Amniotic stem cell (primary cell): ENCODE results near the gene P2RY2.
"Not testable (repeated sequence)": the region's sequence is repeated elsewhere in the genome, so short reads cannot be mapped to it uniquely, and the experiment has no call there.

Experiments
- DNase-seq: peaks from one replicate; lab custom pipeline; 2025; lab: John Stamatoyannopoulos, UW

P2RY2 gene

DNA sequence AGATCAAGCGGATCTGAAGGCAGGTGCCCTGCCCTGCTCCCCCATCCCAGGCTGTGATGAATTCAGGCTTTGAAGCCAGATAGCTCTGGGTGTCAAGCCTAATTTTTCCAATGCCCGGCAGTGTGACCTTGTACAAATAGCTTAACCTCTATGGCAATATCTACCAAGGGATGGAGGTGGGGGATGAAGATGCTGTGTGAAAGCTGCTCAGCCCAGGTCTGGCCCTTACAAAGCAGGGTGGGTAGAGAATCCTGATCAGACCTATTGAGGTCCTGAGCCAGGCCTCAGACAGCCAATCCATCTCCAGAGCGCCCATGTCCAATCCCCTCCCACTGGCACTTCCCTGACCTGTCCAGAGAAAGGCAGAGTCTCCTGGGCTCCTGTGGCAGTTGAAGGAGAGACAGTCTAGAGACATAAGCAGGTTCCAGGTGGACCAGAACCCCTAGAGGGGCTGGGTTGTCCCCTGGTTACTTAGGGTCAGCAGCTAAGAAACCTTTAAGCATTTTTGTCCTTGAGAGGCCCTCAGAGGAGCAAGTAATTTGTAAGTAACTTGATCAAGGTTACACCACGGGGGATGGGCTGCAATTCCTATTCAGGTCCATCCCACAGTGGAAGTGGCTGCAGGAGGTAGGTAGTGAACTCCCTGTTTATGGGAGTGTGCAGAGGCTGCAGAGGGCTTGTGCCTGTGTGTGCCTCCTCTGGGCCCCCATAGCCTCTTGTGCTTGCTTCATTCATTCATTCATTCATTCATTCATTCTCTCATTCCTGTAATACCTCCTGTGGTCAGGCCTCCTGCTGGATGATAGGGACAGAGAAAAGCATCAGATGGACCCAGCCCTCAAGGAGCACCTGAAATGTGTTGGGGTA, 10.4 kb downstream of the P2RY2 start:
- DNase-seq: no peak

DNA sequence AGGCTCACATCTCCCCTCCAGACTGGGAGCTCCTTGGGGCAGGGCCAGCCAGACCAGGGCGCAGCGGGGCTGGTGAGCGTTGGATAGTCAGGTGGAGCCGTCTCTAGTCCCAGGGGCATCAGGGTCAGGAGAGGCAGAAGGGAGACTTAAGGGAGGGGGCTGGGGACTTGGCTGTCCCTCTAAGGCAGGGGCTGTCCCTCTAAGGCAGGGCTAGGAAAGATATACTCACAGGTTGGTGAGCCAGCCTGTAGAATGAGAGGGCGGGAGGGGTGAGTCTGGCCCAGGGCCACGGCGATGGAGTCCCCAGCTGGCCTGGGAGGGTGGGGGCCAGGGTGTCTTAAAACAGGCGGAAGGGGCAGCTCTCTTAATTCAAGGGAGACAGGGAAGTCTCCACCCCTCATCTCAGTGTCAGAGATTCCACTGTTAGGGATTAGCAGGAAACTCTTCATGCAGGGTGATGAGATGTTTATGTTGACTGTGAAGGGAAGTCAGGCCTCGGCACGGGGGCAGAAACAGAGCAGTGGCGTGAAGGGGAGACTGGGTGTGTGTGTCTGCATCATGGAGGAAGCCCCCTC, 11.3 kb downstream of the P2RY2 start:
- no peak for DNase-seq

DNA sequence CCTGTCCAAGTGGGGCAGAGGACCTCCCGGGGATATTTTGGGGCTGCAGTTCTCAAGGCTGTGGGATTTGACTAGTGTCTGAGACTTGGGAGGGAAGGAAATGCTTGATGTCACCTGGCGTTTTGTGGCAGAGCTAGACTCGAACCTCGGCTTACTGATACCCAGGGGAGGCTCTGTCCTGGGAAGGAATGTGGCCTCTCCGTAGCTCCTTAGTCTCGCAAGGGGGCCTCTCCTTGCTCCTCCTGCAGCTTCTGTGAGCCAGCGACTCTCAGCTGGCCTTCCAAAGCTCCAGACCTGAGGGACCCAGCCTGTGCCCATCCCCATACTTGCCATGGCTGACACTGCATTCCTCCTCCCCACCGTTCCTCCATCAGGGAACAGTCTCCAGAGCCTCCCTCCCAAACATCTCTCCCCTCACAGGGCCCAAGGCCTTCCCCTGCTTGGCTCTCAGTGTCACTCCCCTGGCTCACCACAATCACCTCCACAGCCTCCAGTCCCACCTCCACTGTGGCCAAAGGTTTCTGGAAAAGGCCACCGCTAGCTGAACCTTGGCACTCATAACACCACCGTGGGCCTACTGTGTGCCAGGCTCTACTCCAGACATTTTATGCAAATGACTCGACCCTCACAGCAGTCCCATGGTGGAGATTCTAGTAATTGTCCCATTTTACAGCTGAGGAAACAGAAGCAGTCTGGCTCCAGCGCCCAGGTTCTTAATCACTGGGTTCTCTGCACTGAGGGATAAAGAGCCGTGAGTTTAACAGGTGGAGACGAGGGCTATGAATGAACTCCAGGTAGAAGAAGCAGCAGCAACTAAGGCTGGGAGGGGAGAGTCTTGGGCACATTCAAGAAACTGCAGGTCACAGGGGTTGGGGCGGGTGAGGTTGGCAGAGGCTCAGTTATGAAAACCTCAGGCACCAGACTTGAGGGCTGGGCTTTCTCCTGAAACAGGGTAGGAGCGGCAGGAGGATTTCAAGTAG, 12.1 kb downstream of the P2RY2 start:
- DNase-seq: no peak

DNA sequence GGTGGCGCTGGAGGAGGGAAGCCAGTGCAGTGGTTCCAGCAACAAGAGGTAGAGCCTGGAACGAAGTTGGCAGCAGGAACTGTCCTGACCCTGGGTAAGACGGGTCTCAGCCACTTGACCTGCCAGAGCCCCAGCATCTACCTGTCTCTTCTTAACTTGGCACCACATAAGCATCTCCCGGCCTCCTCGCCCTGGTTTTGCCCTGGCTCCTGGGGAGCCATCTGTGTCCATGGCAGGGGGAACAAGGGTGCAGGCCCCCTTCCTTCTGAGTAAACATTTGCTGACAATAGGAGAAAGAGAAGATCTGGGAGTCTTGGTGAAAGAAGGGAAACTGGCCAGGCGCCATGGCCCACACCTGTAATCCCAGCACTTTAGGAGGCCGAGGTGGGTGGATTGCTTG, 12.8 kb downstream of the P2RY2 start:
- DNase-seq: no peak

DNA sequence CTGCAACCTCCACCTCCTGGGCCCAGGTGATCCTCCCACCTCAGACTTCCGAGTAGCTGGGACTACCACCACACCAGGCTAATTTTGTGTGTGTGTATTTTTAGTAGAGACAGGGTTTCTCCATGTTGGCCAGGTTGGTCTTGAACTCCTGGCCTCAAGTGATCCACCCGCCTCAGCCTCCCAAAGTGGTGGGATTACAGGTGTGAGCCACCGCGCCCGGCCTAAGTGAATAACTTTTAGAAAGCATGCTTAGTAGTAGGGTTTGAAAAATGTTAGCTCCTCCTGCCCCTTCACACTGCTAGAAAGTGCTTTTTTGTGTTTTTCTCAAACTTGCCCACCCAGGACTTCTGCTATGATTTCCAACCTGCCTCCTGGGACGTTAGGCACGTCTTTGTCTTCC, 14.4 kb downstream of the P2RY2 start:
- DNase-seq: not testable (repeated sequence)

DNA sequence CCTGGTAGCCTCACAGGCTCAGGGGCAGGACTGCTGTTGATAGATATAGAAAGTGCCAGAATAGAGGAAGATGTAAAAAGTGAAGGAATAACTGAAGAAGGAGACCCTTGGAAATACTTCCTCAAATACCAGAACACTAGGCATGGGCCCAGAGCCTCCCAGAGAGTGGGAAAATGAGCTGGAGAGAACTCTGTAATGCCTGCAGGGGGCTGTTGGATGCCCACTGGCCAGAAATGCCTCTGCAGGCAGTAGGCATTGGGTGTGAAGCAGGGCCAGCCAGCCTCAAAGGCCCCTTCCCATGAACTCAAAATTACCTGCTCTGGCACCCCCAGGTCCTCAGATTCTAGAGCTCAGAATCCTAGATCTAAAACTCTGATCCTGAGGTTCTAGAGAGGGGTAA, 15.1 kb downstream of the P2RY2 start:
- no peak for DNase-seq

DNA sequence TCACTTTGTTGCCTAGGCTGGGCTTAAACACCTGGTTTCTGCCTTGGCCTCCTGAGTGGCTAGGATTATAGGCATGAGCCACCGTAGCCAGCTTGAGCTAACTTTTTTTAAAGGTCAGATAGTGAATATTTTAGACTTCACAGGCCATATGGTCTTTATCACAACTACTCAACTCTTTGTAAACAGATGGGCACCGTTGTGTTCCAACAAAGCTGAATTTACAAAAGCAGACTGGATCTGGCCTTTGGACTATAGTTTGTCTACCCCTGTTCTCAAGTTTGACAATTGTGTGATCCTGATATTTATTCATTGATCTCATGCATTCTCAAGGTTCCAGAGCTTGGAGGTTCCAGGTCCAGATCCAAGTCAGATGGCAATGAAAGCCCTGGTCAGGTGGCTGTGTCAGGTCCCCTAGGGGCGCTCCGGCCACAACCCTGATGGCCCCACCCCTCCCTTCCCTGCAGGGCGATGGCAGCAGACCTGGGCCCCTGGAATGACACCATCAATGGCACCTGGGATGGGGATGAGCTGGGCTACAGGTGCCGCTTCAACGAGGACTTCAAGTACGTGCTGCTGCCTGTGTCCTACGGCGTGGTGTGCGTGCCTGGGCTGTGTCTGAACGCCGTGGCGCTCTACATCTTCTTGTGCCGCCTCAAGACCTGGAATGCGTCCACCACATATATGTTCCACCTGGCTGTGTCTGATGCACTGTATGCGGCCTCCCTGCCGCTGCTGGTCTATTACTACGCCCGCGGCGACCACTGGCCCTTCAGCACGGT, 15.8 kb downstream of the P2RY2 start:
- no peak for DNase-seq

DNA sequence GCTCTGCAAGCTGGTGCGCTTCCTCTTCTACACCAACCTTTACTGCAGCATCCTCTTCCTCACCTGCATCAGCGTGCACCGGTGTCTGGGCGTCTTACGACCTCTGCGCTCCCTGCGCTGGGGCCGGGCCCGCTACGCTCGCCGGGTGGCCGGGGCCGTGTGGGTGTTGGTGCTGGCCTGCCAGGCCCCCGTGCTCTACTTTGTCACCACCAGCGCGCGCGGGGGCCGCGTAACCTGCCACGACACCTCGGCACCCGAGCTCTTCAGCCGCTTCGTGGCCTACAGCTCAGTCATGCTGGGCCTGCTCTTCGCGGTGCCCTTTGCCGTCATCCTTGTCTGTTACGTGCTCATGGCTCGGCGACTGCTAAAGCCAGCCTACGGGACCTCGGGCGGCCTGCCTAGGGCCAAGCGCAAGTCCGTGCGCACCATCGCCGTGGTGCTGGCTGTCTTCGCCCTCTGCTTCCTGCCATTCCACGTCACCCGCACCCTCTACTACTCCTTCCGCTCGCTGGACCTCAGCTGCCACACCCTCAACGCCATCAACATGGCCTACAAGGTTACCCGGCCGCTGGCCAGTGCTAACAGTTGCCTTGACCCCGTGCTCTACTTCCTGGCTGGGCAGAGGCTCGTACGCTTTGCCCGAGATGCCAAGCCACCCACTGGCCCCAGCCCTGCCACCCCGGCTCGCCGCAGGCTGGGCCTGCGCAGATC, 16.5 kb downstream of the P2RY2 start:
- DNase-seq: no peak

DNA sequence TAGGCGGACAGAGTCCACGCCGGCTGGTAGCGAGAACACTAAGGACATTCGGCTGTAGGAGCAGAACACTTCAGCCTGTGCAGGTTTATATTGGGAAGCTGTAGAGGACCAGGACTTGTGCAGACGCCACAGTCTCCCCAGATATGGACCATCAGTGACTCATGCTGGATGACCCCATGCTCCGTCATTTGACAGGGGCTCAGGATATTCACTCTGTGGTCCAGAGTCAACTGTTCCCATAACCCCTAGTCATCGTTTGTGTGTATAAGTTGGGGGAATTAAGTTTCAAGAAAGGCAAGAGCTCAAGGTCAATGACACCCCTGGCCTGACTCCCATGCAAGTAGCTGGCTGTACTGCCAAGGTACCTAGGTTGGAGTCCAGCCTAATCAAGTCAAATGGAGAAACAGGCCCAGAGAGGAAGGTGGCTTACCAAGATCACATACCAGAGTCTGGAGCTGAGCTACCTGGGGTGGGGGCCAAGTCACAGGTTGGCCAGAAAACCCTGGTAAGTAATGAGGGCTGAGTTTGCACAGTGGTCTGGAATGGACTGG, 17.2 kb downstream of the P2RY2 start:
- DNase-seq: no peak

DNA sequence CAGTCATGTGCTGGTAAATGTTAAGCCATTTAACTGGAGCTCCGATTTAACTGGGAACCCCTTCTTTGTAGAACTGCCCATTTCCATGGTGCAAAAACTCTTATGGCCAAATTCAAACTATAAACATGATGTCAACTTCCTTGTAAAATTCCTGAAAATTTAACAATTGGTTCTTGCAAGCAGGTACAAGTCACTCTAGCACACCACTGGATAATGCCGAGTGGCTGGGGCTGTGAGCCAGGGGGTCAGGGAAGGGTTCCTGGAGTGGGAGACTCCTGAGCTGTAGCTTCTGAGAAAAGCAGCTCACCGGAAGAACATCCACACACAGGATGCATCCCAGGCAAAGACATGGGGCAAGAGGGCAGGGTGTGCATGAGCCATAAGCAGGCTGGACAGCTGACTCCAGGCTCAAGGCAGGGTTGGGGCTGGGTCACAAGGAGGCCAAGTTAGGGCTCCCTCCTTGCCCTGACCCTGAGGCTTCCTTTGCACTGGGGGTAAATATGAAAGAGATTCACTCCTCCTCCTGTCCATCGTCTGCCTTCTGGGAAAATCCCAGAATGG, 18.2 kb downstream of the P2RY2 start:
- DNase-seq: no peak

DNA sequence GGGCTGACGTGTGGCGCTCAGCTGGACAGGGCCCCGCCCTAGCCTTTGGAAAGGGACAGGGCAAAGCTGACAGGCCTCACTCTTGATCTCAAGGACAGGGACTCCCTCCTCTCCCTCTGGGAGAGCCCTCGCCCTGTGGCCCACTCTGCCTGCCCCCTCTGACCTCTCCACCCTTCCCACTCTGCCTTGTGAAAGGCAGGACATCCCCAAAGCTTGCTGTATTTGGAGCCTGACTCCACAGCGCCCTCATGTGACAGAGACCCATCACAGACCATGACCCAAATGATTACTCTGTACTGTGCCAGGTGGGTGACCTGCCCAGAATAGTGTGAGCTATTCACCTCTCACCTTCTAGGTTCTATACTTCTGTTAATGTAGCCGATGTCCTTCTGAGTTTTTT, 18.8 kb downstream of the P2RY2 start:
- no peak for DNase-seq

DNA sequence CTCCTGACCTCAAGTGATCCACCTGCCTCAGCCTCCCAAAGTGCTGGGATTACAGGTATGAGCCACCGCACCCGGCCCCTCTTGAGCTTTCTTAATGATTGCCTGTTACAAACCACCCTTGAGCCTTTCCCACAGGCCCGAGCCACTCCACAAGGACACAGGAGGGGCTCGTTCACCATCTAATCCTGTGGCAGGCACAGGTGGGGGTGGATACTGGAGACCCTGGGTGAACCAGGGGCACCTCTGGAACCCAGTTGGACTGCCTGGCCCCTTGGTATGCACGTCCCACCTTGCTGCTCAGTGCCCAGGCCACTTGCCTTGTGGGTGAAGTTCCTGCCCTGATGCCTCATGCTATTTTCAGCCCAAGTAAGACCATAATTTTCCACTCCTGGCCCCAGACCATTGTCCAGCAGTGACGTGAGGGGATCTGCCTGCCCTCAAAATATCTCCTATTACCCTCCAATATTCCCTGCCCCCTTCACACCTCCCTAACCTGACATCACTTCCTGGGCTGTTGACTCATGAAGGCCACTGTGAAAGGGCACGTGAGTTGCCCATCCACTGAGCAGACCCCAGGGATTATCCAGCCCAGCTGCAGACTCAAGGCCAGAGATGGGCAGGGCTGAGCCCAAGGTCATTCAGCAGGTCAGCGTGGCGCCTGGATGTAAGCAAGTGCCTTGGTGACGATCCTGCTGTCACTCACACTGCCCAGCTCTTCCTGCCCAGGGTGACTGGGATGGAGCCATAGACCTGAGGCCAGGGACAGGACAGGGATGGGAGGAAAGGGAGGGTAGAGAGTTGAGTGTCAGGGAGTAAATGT, 19.6 kb downstream of the P2RY2 start:
- DNase-seq: no peak

DNA sequence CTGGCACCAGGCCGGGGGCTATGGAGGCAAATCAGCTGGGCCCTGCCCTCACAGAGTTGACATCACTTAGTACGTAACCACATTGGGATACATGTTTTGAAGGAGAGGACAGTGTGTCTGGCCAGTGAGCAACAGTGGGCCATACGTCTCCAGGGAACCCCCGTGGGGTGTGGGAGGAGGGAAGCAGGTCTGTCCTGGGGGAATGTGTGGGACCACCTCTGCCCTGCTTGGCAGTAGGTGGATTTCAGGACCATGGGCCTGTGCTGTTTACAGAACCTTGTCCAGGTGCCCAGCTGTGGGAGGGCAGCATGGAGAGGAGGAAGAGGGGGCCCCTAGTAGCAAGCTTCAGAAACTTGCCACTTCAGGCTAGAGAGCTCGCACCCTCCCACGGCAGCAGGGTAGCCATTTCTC, 21.0 kb downstream of the P2RY2 start:
- no peak for DNase-seq

DNA sequence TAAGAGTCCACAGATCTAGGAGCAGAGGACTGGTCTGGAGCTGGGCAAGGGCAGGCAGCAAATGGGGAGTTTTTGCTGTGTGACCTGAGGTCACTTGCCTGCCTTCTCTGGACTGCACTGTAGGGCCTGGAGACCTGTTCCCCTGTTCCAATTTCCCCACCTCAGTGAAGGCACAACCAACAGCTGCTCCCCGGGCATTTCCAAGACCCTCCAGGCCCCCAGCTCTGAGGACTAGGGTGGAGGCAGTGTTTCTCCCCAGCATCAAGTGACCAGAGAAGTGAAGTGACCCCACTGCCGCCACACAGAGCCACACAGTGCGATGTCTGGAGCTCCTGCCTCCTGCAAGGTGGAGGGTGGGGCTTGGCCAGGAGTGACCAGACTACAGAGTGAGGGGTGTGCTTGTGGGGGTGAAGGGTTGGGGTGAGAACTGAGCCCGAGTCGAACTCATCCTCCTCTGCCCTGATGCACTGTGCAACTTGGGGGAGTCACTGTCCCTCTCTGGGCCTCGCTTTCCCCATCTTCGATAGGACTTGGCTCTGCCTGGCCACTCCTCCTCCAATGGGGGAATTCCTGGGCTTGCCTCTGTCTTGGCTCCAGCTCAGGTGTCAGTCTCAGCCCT, 21.6 kb downstream of the P2RY2 start:
- DNase-seq: no peak

DNA sequence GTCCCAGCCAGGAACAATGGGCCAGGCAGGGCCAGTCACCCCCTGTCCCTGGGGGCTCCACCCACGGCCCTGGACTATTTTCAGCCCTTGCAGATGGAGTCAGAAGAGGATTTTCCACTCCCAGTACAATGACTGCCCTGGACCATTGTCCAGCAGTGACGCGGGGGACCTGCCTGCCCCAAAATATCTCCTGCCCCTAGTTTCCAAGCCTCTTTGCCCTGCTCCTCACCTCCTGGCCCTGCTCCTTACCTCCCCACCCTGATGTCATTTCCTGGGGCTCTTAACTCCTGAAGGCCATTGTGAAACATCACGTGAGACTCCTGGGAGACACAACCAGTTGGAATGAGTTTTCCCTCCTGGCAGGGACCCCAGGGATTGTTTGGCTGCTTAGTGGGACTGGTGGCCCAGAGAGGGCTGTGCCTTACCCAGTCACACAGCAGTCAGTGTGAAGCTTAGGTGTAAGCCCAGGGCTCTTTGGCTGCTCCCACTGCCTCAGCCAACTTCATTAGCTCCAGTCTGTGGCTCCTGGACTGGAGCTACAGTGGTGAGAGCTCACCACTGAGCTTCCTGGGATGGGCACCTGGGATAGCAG, 22.2 kb downstream of the P2RY2 start:
- no peak for DNase-seq

DNA sequence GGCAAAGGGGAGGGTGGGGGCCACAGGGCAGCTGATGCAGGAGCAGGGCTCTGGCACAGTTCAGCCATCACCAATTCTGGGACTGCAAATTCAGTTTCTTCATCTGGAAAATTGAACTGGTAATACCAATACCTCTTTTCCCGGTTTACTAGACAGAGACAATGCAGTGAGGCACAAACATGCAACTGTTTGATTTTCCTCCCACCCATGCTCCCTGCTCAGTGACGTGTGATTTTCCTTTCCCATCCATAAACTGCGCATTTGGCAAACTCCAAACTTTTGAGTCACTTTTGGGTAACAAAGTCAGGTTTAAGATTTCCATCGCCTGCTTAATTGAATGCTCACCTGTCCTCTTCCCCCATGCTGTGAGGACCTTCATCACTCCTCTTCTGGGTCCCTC, 23.2 kb downstream of the P2RY2 start:
- no peak for DNase-seq

DNA sequence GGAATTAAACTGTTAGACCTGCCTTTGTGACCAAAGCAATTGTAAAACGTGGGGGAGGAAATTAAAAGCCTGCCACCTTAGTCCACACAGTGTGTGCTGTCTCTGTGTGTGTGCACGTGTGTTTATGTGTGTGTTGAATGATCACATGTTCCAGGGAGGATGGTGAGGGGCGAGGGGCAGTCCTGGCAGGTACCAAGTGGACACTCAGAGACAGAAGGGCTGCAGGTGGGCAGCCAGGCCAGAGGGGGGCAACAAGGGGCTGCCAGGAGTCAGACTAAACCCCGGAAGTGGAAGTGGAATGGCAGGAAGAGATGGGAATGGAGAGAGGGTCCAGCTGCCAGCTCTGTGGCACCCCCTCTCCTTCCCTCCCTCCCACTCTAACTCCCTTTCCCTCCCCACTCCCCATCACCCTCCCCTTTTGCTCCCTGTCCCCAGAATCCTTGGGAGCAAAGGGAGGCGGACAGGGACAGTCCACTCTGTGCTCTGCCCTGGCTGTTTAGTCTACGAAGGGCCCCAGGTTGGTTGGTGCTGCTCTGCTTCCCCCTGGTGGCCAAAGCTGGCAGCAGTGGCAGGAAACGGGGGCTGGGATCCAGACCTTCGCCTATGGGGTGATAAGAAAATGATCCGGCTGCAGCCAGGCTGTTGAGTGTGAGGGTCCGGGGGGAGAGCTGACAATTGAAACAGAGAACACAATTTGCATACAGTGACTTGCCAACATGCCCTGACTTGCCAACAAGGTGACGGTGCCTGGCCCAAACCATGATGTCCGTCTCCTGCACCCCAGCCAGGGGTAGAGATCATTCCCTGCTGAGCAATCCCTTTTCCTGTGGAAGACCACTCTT, 24.4 kb downstream of the P2RY2 start:
- peak; percentile 54 for DNase-seq

DNA sequence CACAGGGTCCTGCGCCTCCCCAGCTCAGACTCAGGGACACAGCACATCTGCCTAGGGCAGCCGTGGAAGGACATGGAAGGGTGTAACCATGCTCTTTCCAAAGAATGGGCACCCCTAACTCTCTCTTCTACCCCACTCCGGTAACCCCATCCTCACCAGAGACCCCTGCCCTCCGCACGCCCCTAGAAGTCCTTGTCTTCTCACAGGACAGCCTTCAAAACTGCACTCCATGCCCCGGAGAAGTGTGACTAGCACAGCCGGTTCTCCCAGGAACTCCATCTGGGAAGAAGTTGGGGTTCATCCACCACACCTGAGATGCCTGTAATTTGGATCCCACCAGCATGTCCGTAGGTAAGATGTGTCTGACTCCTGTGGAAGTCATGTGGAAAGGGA, 25.0 kb downstream of the P2RY2 start:
- no peak for DNase-seq
